B cell (primary cell): ENCODE results near the gene ASGR2. TPM values are rescaled to one million over a fixed set of nuclear protein-coding genes. Genes with fewer than 3 reads are reported as not detected.
"Not testable (repeated sequence)": the region's sequence is repeated elsewhere in the genome, so short reads cannot be mapped to it uniquely, and the experiment has no call there.

Experiments
- ATAC-seq: fragments of 200-7000 bp; cut with Tn5 transposase; one replicate; pipeline ENCODE4 v1.10.0; 2021; ENCODE audit warnings: low read depth, mild to moderate bottlenecking, moderate number of reproducible peaks, moderate library complexity
- CTCF ChIA-PET: fragments of 350-600 bp; sonication (Branson Sonifier 250); formaldehyde crosslinking; loops from one replicate; lab custom pipeline; 2021; ENCODE audit warnings: antibody characterized with exemption, inconsistent platforms; lab: Charles Lee
- POLR2A ChIA-PET: fragments of 350-600 bp; sonication (Branson Sonifier 250); formaldehyde crosslinking; loops from one replicate; lab custom pipeline; 2021; ENCODE audit warnings: antibody characterized with exemption; lab: Charles Lee
- DNase-seq: peaks from one replicate; pipeline ENCODE4 v3.0.0; 2013
- H2AFZ ChIP-seq: 2 replicates; pipeline ENCODE4 v1.6.1; 2012; ENCODE audit warnings: mild to moderate bottlenecking, low read depth, low read length; ENCODE audit not compliant: insufficient read depth, poor library complexity, severe bottlenecking
- H3K27ac ChIP-seq, 2 donors: 1 replicate in 1 of 2; 2 replicates in 1 of 2; pipeline ENCODE4 v1.5.1; 2012 to 2013; ENCODE audit warnings: low read length in 2 of 2, mild to moderate bottlenecking in 2 of 2, moderate library complexity in 1 of 2
- H3K27me3 ChIP-seq, 4 experiments: fragments of 200-600 bp in 1 of 4; sonication (generic) in 1 of 4; replicated peaks in 1 of 4; 1 replicate in 2 of 4; 2 replicates in 2 of 4; pipeline versions ENCODE4 v1.6.1 to v1.7.0; 2013 to 2016; ENCODE audit warnings: low read length in 3 of 4, mild to moderate bottlenecking in 2 of 4, mixed read lengths in 1 of 4, moderate library complexity in 1 of 4; ENCODE audit not compliant: insufficient read depth in 4 of 4, control insufficient read depth in 3 of 4; ENCODE audit errors: control extremely low read depth in 1 of 4
- H3K36me3 ChIP-seq, 2 experiments: replicated peaks in 1 of 2; 1 replicate in 1 of 2; 2 replicates in 1 of 2; pipeline versions ENCODE4 v1.6.1 to v1.7.1; 2013; ENCODE audit warnings: low read length in 1 of 2; ENCODE audit not compliant: insufficient read depth in 2 of 2, control insufficient read depth in 1 of 2; ENCODE audit errors: control extremely low read depth in 1 of 2, extremely low read depth in 1 of 2
- H3K4me1 ChIP-seq, 2 donors: fragments of 200-600 bp in 1 of 2; sonication (generic) in 1 of 2; 1 replicate in 1 of 2; 2 replicates in 1 of 2; pipeline versions ENCODE4 v1.5.1 to v1.6.1; 2013 to 2017; ENCODE audit warnings: low read length in 2 of 2; ENCODE audit not compliant: control insufficient read depth in 2 of 2, insufficient read depth in 2 of 2
- H3K4me2 ChIP-seq: replicated peaks from 2 replicates; pipeline ENCODE3; 2012; ENCODE audit warnings: mild to moderate bottlenecking, low read depth, low read length; ENCODE audit not compliant: poor library complexity, severe bottlenecking
- H3K4me3 ChIP-seq, 5 experiments: fragments of 200-600 bp in 1 of 5; sonication (generic) in 1 of 5; 1 replicate in 3 of 5; 2 replicates in 2 of 5; pipeline versions ENCODE4 v1.5.1 to v1.7.0; 2011 to 2016; ENCODE audit warnings: low read length in 4 of 5, mild to moderate bottlenecking in 4 of 5, low read depth in 2 of 5, control low read depth in 1 of 5, moderate library complexity in 1 of 5; ENCODE audit not compliant: insufficient read depth in 1 of 5; ENCODE audit errors: control extremely low read depth in 1 of 5, extremely low read depth in 1 of 5
- H3K79me2 ChIP-seq: fragments of 200-600 bp; sonication (generic); one replicate; pipeline ENCODE4 v1.6.0; 2016; ENCODE audit warnings: low read length; ENCODE audit not compliant: control insufficient read depth, insufficient read depth
- H3K9ac ChIP-seq: fragments of 200-600 bp; sonication (generic); 2 replicates; pipeline ENCODE4 v1.6.1; 2017; ENCODE audit warnings: mild to moderate bottlenecking, low read length, moderate library complexity
- H3K9me3 ChIP-seq, 3 donors: one replicate each; pipeline versions ENCODE4 v1.6.1 to v1.7.1; 2013; ENCODE audit warnings: low read length in 2 of 3; ENCODE audit not compliant: control insufficient read depth in 2 of 3, insufficient read depth in 1 of 3; ENCODE audit errors: control extremely low read depth in 1 of 3
- H4K20me1 ChIP-seq: 2 replicates; pipeline ENCODE4 v1.6.0; 2012; ENCODE audit warnings: mild to moderate bottlenecking, low read length; ENCODE audit not compliant: insufficient read depth, control insufficient read depth, poor library complexity, severe bottlenecking
- H3K27ac Mint-ChIP-seq: one replicate; pipeline ENCODE4 v1.8.0; 2021; ENCODE audit warnings: mixed read lengths
- H3K27me3 Mint-ChIP-seq: one replicate; pipeline ENCODE4 v1.8.0; 2021; ENCODE audit warnings: mixed read lengths
- H3K4me1 Mint-ChIP-seq: one replicate; pipeline ENCODE4 v1.8.0; 2021; ENCODE audit warnings: mixed read lengths
- H3K4me3 Mint-ChIP-seq: one replicate; pipeline ENCODE4 v1.8.0; 2021; ENCODE audit warnings: mixed read lengths
- H3K9me3 Mint-ChIP-seq: one replicate; pipeline ENCODE4 v1.8.0; 2022; ENCODE audit warnings: mixed read lengths; ENCODE audit not compliant: insufficient read depth
- WGBS: methylation state at CpG from one replicate; pipeline ENCODE4 v1.1.5; 2013; ENCODE audit warnings: missing lambda C conversion rate; ENCODE audit not compliant: insufficient coverage; 5-methylcytosine and 5-hydroxymethylcytosine counted together
- intact Hi-C: fragments of 100-400 bp; cut with micrococcal nuclease; formaldehyde crosslinking; loops from one replicate; pipeline ENCODE4 v1.10.0; 2022
- polyA plus RNA-seq: library from polyadenylated mRNA; depleted of rRNA; stranded (reverse); fragments of >200 nt; gene quantifications from 2 replicates; pipeline ENCODE4 v1.2.3, GENCODE V29; 2012
- total RNA-seq, 2 donors: library from RNA; stranded (reverse); fragments of 120-200 nt in 1 of 2; gene quantifications; 1 replicate in 1 of 2; 2 replicates in 1 of 2; pipeline versions ENCODE4 v1.2.3 to v1.2.4, GENCODE V29; 2013 to 2022
- TF ChIP-seq, protein P1 (sequence below): fragments of 200-600 bp; IDR thresholded peaks from one replicate; pipeline ENCODE4 v1.8.0; 2022; ENCODE audit warnings: antibody characterized with exemption, mild to moderate bottlenecking

The ASGR2 gene
- total and polyA plus RNA-seq, 2 donors (not counting 1 experiment from before 2014, with no cell fraction given), result 1.00 TPM; not detected in 1

DNA sequence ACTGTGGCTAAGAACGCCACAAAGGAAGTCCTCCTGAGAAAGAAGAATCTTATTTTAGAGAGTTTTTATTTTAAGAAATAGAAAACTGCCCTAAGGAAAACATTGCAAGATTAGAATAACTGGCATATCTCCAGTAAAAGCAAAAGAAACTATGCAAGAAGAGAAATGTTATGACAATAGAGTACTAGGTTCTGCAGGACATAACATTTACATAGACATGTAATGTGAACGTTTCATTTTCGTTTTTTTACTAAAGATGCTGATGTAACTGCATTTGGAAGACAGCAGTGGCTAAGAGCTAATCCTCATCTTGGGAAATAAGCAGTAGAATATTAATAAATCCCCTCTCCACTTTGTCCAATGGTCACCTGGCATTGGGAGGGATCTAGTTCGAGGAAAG is 7.8 kb upstream of the ASGR2 start:
- Histone ChIP-seq H3K36me3 (no peaks in the 10 kb centered on the region), H3K4me3 (no peak overlapping the region), H3K4me1 (peaks cover 11 to 14% of the 10 kb centered on the region in 2 donors), H4K20me1 (no peaks in the 10 kb centered on the region), H3K9me3 (peaks cover 0 to 7% (median 0%) of the 10 kb centered on the region in 3 donors), H3K27me3 (peaks cover 0 to 3% (median 1%) of the 10 kb centered on the region in 4 experiments), H3K27ac (no peak overlapping the region), H3K4me2 (peak overlapping the region; percentile 6), H2AFZ (no peak overlapping the region), H3K9ac (no peak overlapping the region), H3K79me2 (no peaks in the 10 kb centered on the region)
- intact Hi-C loops, result no loop called here
- no peak overlapping the region for H3K4me3 Mint-ChIP-seq
- H3K4me1 Mint-ChIP-seq, result peaks cover 12% of the 10 kb centered on the region
- H3K9me3 Mint-ChIP-seq, result peaks cover 2% of the 10 kb centered on the region
- no peak overlapping the region for H3K27ac Mint-ChIP-seq
- no peak for ATAC-seq
- TF ChIP-seq, protein P1, sequence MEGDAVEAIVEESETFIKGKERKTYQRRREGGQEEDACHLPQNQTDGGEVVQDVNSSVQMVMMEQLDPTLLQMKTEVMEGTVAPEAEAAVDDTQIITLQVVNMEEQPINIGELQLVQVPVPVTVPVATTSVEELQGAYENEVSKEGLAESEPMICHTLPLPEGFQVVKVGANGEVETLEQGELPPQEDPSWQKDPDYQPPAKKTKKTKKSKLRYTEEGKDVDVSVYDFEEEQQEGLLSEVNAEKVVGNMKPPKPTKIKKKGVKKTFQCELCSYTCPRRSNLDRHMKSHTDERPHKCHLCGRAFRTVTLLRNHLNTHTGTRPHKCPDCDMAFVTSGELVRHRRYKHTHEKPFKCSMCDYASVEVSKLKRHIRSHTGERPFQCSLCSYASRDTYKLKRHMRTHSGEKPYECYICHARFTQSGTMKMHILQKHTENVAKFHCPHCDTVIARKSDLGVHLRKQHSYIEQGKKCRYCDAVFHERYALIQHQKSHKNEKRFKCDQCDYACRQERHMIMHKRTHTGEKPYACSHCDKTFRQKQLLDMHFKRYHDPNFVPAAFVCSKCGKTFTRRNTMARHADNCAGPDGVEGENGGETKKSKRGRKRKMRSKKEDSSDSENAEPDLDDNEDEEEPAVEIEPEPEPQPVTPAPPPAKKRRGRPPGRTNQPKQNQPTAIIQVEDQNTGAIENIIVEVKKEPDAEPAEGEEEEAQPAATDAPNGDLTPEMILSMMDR, result no peak
- ChIA-PET POLR2A (no interaction called here), CTCF (interaction anchor here (1.0 to 1.6 kb wide), 3 partner anchors 11 to 77 kb away, joined by 3 to 5 read pairs (median 4); no protein-coding TSS in a partner anchor)
- no peak for DNase-seq
- WGBS, result no CpG with 5 or more reads among the region's 4 CpGs
- H3K27me3 Mint-ChIP-seq, result peaks cover 26% of the 10 kb centered on the region

DNA sequence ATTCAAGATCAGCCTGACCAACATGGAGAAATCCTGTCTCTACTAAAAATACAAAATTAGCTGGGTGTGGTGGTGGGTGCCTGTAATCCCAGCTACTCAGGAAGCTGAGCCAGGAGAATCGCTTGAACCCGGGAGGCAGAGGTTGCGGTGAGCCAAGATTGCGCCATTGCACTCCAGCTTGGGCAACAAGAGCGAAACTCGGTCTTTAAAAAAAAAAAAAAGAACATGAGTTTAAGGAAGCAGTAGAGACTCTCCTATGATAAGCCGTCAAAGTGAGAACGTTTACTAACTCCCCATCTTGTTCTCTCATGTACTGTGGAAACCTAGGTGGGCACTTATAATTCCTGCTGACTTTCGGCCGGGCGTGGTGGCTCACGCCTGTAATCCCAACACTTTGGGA is 6.0 kb upstream of the ASGR2 start:
- peaks cover 26% of the 10 kb centered on the region for H3K27me3 Mint-ChIP-seq
- H3K4me3 Mint-ChIP-seq, H3K27me3 ChIP-seq, H3K9me3 Mint-ChIP-seq, DNase-seq, H3K27ac ChIP-seq, H3K27ac Mint-ChIP-seq, H4K20me1 ChIP-seq, H3K36me3 ChIP-seq, ATAC-seq, H3K4me3 ChIP-seq, H3K79me2 ChIP-seq, H2AFZ ChIP-seq, H3K4me2 ChIP-seq, intact Hi-C loops, CTCF ChIA-PET, POLR2A ChIA-PET: not testable (repeated sequence)
- WGBS, result 70% methylated on average over 12 of the region's 12 CpGs
- H3K4me1 ChIP-seq, result peaks cover 11 to 14% of the 10 kb centered on the region in 2 donors
- peaks cover 0 to 12% (median 0%) of the 10 kb centered on the region in 3 donors for H3K9me3 ChIP-seq
- peaks cover 12% of the 10 kb centered on the region for H3K4me1 Mint-ChIP-seq
- H3K9ac ChIP-seq, result peak overlapping the region; percentile 25
